HG02798 (cell line): ENCODE measurements around the gene C1orf232.

Source experiments
- ATAC-seq: cut with Tn5 transposase; IDR thresholded peaks from one replicate; pipeline ENCODE4 v1.9.1; 2021; ENCODE audit warnings: mild to moderate bottlenecking; ENCODE audit not compliant: unreplicated experiment, poor library complexity

C1orf232 gene

GRCh38 chr1:26125946-26126320 lies 42.8 kb downstream of the C1orf232 start:
- no peak for ATAC-seq

GRCh38 chr1:26125382-26125781 lies 43.4 kb downstream of the C1orf232 start:
- ATAC-seq, result no peak

GRCh38 chr1:26124418-26125331 lies 44.1 kb downstream of the C1orf232 start:
- ATAC-seq, result no peak

GRCh38 chr1:26122988-26123973 lies 45.5 kb downstream of the C1orf232 start:
- ATAC-seq, result no peak

GRCh38 chr1:26121854-26122773 lies 46.6 kb downstream of the C1orf232 start:
- no peak for ATAC-seq

GRCh38 chr1:26119892-26120608 lies 48.7 kb downstream of the C1orf232 start:
- no peak for ATAC-seq

- ATAC-seq, result no peak
These were observed 54.4 kb downstream of the C1orf232 start for GRCh38 chr1:26114165-26114927.
